AG04450 (cell line): ENCODE data around the gene URGCP. TPM values are rescaled to one million over a fixed set of nuclear protein-coding genes. Genes with fewer than 3 reads are reported as not detected.

Experiments
- CTCF ChIA-PET: fragments of 300-600, 350-600 bp; formaldehyde crosslinking; extraction: SDS; loops from one replicate; lab custom pipeline; 2022; ENCODE audit warnings: antibody characterized with exemption, inconsistent platforms; lab: Charles Lee
- POLR2A ChIA-PET: fragments of 350-600 bp; formaldehyde crosslinking; extraction: SDS; loops from one replicate; lab custom pipeline; 2021; ENCODE audit warnings: antibody characterized with exemption, inconsistent platforms; lab: Yijun Ruan, JAX
- DNase-seq: peaks from one replicate; pipeline ENCODE4 v3.0.0-alpha.2; 2011; ENCODE audit warnings: low read depth, low spot score
- H3K27ac ChIP-seq: one replicate; pipeline ENCODE4 v1.5.1; 2012; ENCODE audit warnings: low read depth, low read length, control low read depth
- H3K27me3 ChIP-seq: one replicate; pipeline ENCODE4 v1.6.0; 2012; ENCODE audit warnings: low read length; ENCODE audit not compliant: control insufficient read depth, insufficient read depth
- H3K4me3 ChIP-seq: 2 replicates; pipeline ENCODE4 v1.5.1; 2011; ENCODE audit warnings: mild to moderate bottlenecking, low read depth, low read length, control low read depth
- H3K9me3 ChIP-seq: 2 replicates; pipeline ENCODE4 v1.5.1; 2012; ENCODE audit warnings: low read length; ENCODE audit not compliant: control insufficient read depth, insufficient read depth
- CTCF ChIP-seq: IDR thresholded peaks from 2 replicates; pipeline ENCODE4 v1.5.1; 2011; ENCODE audit warnings: low read depth, low read length, control low read depth, inconsistent platforms
- polyA plus RNA-seq: library from polyadenylated mRNA; depleted of rRNA; stranded (reverse); fragments of >200 nt; gene quantifications from 2 replicates; pipeline ENCODE4 v1.2.3, GENCODE V29; 2011

Gene URGCP
- polyA plus RNA-seq, 1 experiment, result 23.1 TPM

DNA sequence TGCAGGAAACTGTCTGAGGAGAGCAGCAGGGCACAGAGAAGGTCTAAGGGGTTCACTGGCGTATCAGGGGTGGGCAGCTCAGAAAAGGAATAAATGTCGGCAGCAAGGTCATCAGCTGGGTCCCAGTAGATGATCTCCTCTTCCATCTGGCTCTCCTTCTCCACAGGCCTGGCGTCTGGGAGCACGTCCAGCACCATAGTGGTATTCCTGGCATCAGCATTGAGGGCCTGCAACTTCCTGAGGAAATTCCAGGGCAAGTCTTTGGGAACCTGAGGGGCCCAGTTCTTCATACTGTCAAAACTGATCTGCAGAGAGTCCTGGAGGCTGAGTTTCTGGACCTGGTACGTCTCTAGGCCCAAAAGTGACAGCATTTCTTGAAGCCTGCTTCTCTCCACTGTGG, 27.5 kb downstream of the URGCP start:
- POLR2A ChIA-PET, result no interaction called here
- no peak for DNase-seq

DNA sequence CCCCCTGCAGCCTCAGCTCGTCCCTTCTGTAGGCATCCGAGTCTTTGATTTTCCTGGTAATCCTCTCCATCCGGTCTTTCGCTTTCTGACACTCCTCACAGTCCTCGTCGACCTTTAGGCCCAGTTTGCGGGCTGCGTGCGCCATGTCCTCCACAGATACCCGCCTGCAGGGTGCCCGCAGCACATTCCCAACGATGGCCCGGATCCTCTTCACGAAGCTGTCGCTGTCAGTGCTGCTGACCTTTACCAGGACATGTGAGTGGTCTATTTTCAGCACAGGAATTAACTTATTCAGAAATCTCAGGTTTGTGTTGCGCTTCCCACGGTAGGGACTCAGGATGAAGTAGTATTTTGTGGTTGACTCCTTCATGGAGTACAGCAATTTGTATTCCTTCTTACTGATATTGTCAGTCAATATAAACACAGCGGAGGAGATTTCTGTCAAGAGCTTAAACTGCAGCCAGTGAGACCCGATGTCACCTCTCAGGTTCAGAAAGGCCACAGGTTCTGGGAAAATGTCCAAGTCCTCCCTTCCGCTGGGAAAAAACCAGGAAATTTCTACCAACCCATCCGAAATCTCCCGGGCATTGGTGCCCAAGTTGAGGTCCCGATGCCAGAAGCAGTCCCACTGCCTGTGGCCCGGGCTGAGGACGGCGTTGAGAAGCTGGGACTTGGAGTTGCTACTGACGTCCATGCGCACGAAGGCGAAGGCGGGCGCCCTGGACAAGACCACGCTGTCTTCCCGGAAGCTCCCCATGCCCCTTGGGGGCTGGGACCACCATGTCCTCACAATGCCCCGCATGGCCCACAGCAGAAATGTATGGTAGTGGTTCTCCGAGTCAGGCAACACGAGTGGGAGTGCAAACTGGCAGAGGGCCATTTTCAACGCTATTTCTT, 28.2 kb downstream of the URGCP start:
- H3K4me3 ChIP-seq, result no peak overlapping the region
- ChIA-PET POLR2A (no interaction called here), CTCF (no interaction called here)
- no peaks in the 10 kb centered on the region; the same call in 1 of the 2 replicates for H3K9me3 ChIP-seq
- H3K27me3 ChIP-seq, result no peaks in the 10 kb centered on the region
- DNase-seq, result no peak
- H3K27ac ChIP-seq, result no peak overlapping the region
- no peak for TF ChIP-seq CTCF

More for the DNA sequence above, 27.5 kb downstream of the URGCP start:
- H3K27me3 ChIP-seq, result no peaks in the 10 kb centered on the region
- no peaks in the 10 kb centered on the region; the same call in 1 of the 2 replicates for H3K9me3 ChIP-seq
- TF ChIP-seq CTCF, result no peak
- CTCF ChIA-PET, result interaction anchor here (1.1 kb wide), 1 partner anchor 8 kb away, joined by 3 read pairs; no protein-coding TSS in a partner anchor
- no peak overlapping the region for H3K4me3 ChIP-seq
- H3K27ac ChIP-seq, result peak overlapping the region; percentile 54

- Histone ChIP-seq H3K4me3 (no peak overlapping the region), H3K27ac (no peak overlapping the region), H3K27me3 (no peaks in the 10 kb centered on the region), H3K9me3 (no peaks in the 10 kb centered on the region; the same call in 1 of the 2 replicates)
- TF ChIP-seq CTCF, result no peak
- ChIA-PET POLR2A (no interaction called here), CTCF (no interaction called here)
- DNase-seq, result no peak
These were observed 29.2 kb downstream of the URGCP start for GRCh38 chr7:43876976-43877745.

DNA sequence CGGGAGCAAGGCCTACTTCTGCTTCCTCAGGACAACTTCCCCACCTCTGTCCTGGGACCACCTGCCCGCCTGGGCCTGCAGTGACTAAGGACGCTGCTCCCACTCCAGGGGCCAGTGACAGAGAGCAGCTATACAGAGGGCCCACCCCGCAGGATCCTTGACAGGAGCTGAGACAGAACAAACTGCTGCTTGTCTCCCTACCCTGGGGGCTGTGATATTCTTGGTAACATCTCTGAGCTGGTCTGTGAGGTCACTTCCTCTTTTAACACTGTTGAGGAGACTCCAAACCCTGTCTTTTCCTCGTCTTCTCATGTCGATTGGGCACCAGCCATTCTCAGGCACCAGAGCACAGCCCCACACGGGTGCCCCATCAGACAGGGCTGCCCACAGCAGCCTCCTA, 30.2 kb downstream of the URGCP start:
- Histone ChIP-seq H3K27ac (no peak overlapping the region), H3K27me3 (no peaks in the 10 kb centered on the region), H3K4me3 (no peak overlapping the region), H3K9me3 (no peaks in the 10 kb centered on the region; the same call in 1 of the 2 replicates)
- ChIA-PET POLR2A (no interaction called here), CTCF (no interaction called here)
- no peak for TF ChIP-seq CTCF
- no peak for DNase-seq
